Progenitor cell of endocrine pancreas (in vitro differentiated cells): Measurements from ENCODE around the gene NMUR2. TPM values are rescaled to one million over a fixed set of nuclear protein-coding genes. Genes with fewer than 3 reads are reported as not detected.

Experiments
- DNase-seq: peaks from one replicate; pipeline ENCODE4 v3.0.0; 2021; ENCODE audit warnings: low spot score; ENCODE audit not compliant: unreplicated experiment
- H3K27ac Mint-ChIP-seq: 2 replicates; pipeline ENCODE4 v1.8.0; 2021; ENCODE audit warnings: mild to moderate bottlenecking, moderate library complexity, mixed read lengths
- H3K27me3 Mint-ChIP-seq: 2 replicates; pipeline ENCODE4 v1.8.0; 2021; ENCODE audit warnings: mixed read lengths
- H3K36me3 Mint-ChIP-seq: 2 replicates; pipeline ENCODE4 v1.8.0; 2022; ENCODE audit warnings: mixed read lengths; ENCODE audit not compliant: insufficient read depth
- H3K4me1 Mint-ChIP-seq: 2 replicates; pipeline ENCODE4 v1.8.0; 2021; ENCODE audit warnings: low read depth, mixed read lengths
- H3K4me3 Mint-ChIP-seq: 2 replicates; pipeline ENCODE4 v1.8.0; 2021; ENCODE audit warnings: low read depth, mild to moderate bottlenecking, moderate library complexity, mixed read lengths
- H3K9me3 Mint-ChIP-seq: 2 replicates; pipeline ENCODE4 v1.8.0; 2021; ENCODE audit warnings: low read depth, mixed read lengths
- total RNA-seq: library from RNA; stranded (reverse); gene quantifications from 2 replicates; pipeline ENCODE4 v1.2.1, GENCODE V29; 2021
- TF ChIP-seq, protein P1 (sequence below): fragments of 200-600 bp; sonication (generic); IDR thresholded peaks from one replicate; pipeline ENCODE4 v1.5.0; 2021; ENCODE audit warnings: antibody characterized with exemption, mild to moderate bottlenecking; ENCODE audit not compliant: unreplicated experiment

The NMUR2 gene
- total RNA-seq, 1 donor from 2014 or later = not detected

GRCh38 chr5:152425083-152425482 is 20.0 kb upstream of the NMUR2 start:
- H3K36me3 Mint-ChIP-seq = no peaks in the 10 kb centered on the region
- no peaks in the 10 kb centered on the region for H3K9me3 Mint-ChIP-seq
- TF ChIP-seq, protein P1, sequence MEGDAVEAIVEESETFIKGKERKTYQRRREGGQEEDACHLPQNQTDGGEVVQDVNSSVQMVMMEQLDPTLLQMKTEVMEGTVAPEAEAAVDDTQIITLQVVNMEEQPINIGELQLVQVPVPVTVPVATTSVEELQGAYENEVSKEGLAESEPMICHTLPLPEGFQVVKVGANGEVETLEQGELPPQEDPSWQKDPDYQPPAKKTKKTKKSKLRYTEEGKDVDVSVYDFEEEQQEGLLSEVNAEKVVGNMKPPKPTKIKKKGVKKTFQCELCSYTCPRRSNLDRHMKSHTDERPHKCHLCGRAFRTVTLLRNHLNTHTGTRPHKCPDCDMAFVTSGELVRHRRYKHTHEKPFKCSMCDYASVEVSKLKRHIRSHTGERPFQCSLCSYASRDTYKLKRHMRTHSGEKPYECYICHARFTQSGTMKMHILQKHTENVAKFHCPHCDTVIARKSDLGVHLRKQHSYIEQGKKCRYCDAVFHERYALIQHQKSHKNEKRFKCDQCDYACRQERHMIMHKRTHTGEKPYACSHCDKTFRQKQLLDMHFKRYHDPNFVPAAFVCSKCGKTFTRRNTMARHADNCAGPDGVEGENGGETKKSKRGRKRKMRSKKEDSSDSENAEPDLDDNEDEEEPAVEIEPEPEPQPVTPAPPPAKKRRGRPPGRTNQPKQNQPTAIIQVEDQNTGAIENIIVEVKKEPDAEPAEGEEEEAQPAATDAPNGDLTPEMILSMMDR = no peak
- H3K4me3 Mint-ChIP-seq = no peak overlapping the region
- H3K4me1 Mint-ChIP-seq = no peaks in the 10 kb centered on the region
- no peaks in the 10 kb centered on the region for H3K27me3 Mint-ChIP-seq
- no peak overlapping the region for H3K27ac Mint-ChIP-seq
- no peak for DNase-seq

DNA sequence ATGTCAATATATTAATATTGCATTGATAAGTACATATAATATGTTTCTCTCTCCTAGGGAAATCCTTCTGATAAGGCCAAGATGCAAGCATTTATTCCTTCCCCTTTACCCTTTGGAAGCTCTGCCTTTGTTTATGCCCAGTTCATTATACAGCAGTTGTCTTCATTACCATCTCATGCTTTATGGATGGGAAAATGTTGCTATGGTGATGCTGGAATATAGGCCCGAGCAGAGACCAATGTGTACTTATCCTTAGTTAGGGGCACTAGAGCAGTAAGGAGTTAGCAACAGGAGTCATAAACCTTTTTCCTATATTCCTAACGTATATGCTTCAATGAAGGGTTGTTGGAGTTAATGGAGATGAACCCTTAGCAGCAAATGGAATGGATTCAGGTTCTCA is 19.4 kb upstream of the NMUR2 start:
- H3K4me1 Mint-ChIP-seq = no peaks in the 10 kb centered on the region
- H3K27ac Mint-ChIP-seq = no peak overlapping the region
- no peaks in the 10 kb centered on the region for H3K27me3 Mint-ChIP-seq
- no peaks in the 10 kb centered on the region for H3K9me3 Mint-ChIP-seq
- DNase-seq = no peak
- no peaks in the 10 kb centered on the region for H3K36me3 Mint-ChIP-seq
- TF ChIP-seq, protein P1 = no peak
- H3K4me3 Mint-ChIP-seq = no peak overlapping the region

- Mint-ChIP-seq H3K9me3 (no peaks in the 10 kb centered on the region), H3K4me1 (no peaks in the 10 kb centered on the region)
Measured at GRCh38 chr5:152422081-152422480, 17.0 kb upstream of the NMUR2 start.

DNA sequence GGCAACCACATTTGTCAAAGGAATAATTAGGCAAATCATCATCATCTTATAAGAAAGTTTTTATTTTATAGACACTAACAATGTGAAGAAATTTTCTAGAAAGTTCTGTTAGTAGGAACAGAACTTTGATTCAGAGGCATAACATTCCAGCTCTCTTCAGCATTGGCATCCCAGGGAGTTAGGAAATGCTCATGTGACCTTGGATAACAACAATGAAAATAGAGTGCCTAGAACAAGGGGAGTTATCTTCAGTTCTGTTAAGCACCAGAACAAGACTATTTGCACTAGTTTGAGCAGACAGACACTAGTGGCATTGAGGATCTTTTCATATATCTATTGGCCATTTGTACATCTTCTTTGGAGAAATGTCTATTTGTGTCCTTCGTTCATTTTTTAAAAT is 7.0 kb upstream of the NMUR2 start:
- Mint-ChIP-seq H3K27ac (no peak overlapping the region), H3K9me3 (peaks cover 16% of the 10 kb centered on the region), H3K36me3 (no peaks in the 10 kb centered on the region), H3K4me1 (no peaks in the 10 kb centered on the region), H3K27me3 (no peaks in the 10 kb centered on the region), H3K4me3 (no peak overlapping the region)
- DNase-seq = no peak
- TF ChIP-seq, protein P1 = no peak

More at GRCh38 chr5:152422081-152422480, 17.0 kb upstream of the NMUR2 start:
- Mint-ChIP-seq H3K27ac (no peak overlapping the region), H3K27me3 (no peaks in the 10 kb centered on the region), H3K36me3 (no peaks in the 10 kb centered on the region), H3K4me3 (no peak overlapping the region)
- DNase-seq = no peak
- TF ChIP-seq, protein P1 = no peak

- H3K4me3 Mint-ChIP-seq = no peak overlapping the region
- TF ChIP-seq, protein P1 = no peak
- H3K9me3 Mint-ChIP-seq = peaks cover 8% of the 10 kb centered on the region
- no peak overlapping the region for H3K27ac Mint-ChIP-seq
- peaks cover 15% of the 10 kb centered on the region for H3K27me3 Mint-ChIP-seq
- DNase-seq = no peak
- H3K36me3 Mint-ChIP-seq = no peaks in the 10 kb centered on the region
- H3K4me1 Mint-ChIP-seq = peaks cover 6% of the 10 kb centered on the region
Measured at GRCh38 chr5:152406082-152406481, 1.0 kb upstream of the NMUR2 start.
